K562 (cell line): ENCODE results near the gene OTUB2. TPM values are rescaled to one million over a fixed set of nuclear protein-coding genes. Genes with fewer than 3 reads are reported as not detected.
A peak's percentile ranks its signal among the peaks of the same experiment; 100 is the strongest.

Experiments used
- ATAC-seq: fragments of 200-7000 bp; cut with Tn5 transposase; 3 replicates; pipeline ENCODE4 v1.9.1; 2020; ENCODE audit warnings: moderate library complexity
- BruUV-seq: library from RNA; stranded (reverse); fragments of 400-500 nt; replicated peaks from 2 replicates; lab custom pipeline; 2021; lab: Mats Ljungman, UMichigan
- CTCF ChIA-PET: fragments of 300-600 bp; formaldehyde crosslinking; extraction: SDS; loops from one replicate; lab custom pipeline; 2021; ENCODE audit warnings: low intra/inter-chr PET ratio; lab: Yijun Ruan, JAX
- POLR2A ChIA-PET: fragments of 300-600, 350-650 bp; sonication (Branson Sonifier 250); formaldehyde crosslinking; extraction: SDS; loops from one replicate; lab custom pipeline; 2021; ENCODE audit warnings: antibody characterized with exemption, inconsistent platforms; lab: Yijun Ruan, JAX
- DNase-seq, 4 experiments: peaks; one replicate each; pipeline versions ENCODE4 v3.0.0 to v3.0.0-alpha.2; 2011 to 2018; ENCODE audit warnings: low spot score in 3 of 4, mixed read lengths in 3 of 4; ENCODE audit errors: extremely low read depth in 1 of 4
- FAIRE-seq: peaks from 2 replicates; lab custom pipeline; 2011; peaks lifted over from hg19 to GRCh38; lab: Jason Lieb, UNC
- H2AFZ ChIP-seq: 2 replicates; pipeline ENCODE4 v1.6.0; 2011; ENCODE audit warnings: low read depth, low read length, control low read depth, inconsistent platforms
- H3K27ac ChIP-seq: fragments of 200-600 bp; 3 replicates; pipeline ENCODE4 v1.8.0; 2011; ENCODE audit warnings: low read depth, mild to moderate bottlenecking, control low read depth, inconsistent platforms, low read length, moderate library complexity, mixed read lengths; ENCODE audit errors: extremely low read depth
- H3K27me3 ChIP-seq, 2 experiments: fragments of 300-600 bp in 1 of 2; 2 replicates in 1 of 2; 3 replicates in 1 of 2; pipeline versions ENCODE4 v1.6.0 to v1.8.0; 2011; ENCODE audit warnings: inconsistent platforms in 2 of 2, low read length in 2 of 2, mild to moderate bottlenecking in 1 of 2, mixed read lengths in 1 of 2, moderate library complexity in 1 of 2; ENCODE audit not compliant: control insufficient read depth in 2 of 2, insufficient read depth in 2 of 2
- H3K36me3 ChIP-seq: fragments of 300-600 bp; 3 replicates; pipeline ENCODE4 v1.8.0; 2011; ENCODE audit warnings: mild to moderate bottlenecking, low read length, inconsistent platforms; ENCODE audit not compliant: control insufficient read depth, insufficient read depth
- H3K4me1 ChIP-seq, 2 experiments: fragments of 200-600 bp in 1 of 2; replicated peaks in 1 of 2; 2 replicates in 1 of 2; 3 replicates in 1 of 2; pipeline versions ENCODE4 v1.5.1 to v1.8.0; 2011; ENCODE audit warnings: inconsistent platforms in 2 of 2, low read length in 2 of 2, mild to moderate bottlenecking in 1 of 2, mixed read lengths in 1 of 2, moderate library complexity in 1 of 2; ENCODE audit not compliant: control insufficient read depth in 2 of 2, insufficient read depth in 2 of 2
- H3K4me2 ChIP-seq: 2 replicates; pipeline ENCODE4 v1.6.1; 2011; ENCODE audit warnings: low read length, control low read depth, inconsistent platforms, mixed read lengths; ENCODE audit not compliant: insufficient read depth
- H3K4me3 ChIP-seq: fragments of 200-600 bp; sonication (generic), shearing (Covaris generic); 2 replicates; pipeline ENCODE4 v1.5.1; 2016; ENCODE audit warnings: control low read depth, inconsistent platforms
- H3K79me2 ChIP-seq: fragments of 200-600 bp; 3 replicates; pipeline ENCODE4 v1.8.0; 2011; ENCODE audit warnings: low read length, inconsistent platforms; ENCODE audit not compliant: control insufficient read depth, insufficient read depth
- H3K9ac ChIP-seq, 2 experiments: 2 replicates each; pipeline versions ENCODE4 v1.6.0 to v1.6.1; 2011; ENCODE audit warnings: low read depth in 2 of 2, low read length in 2 of 2, control low read depth in 1 of 2, inconsistent platforms in 1 of 2, mild to moderate bottlenecking in 1 of 2, mixed read lengths in 1 of 2; ENCODE audit not compliant: insufficient read depth in 1 of 2
- H3K9me1 ChIP-seq: one replicate; pipeline ENCODE4 v1.6.0; 2011; ENCODE audit warnings: inconsistent platforms, mild to moderate bottlenecking, low read length, moderate library complexity; ENCODE audit not compliant: control insufficient read depth, insufficient read depth
- H3K9me3 ChIP-seq: replicated peaks from 2 replicates; pipeline ENCODE4 v1.5.1; 2011; ENCODE audit warnings: low read depth, low read length, inconsistent platforms; ENCODE audit not compliant: control insufficient read depth, insufficient read depth
- H4K20me1 ChIP-seq: replicated peaks from 2 replicates; pipeline ENCODE4 v1.6.1; 2011; ENCODE audit warnings: low read length, inconsistent platforms, mixed read lengths; ENCODE audit not compliant: control insufficient read depth, insufficient read depth
- CREM ChIP-seq: IDR thresholded peaks from 2 replicates; pipeline ENCODE4 v1.6.1; 2014; ENCODE audit warnings: antibody characterized with exemption, low read depth
- GTF2A2 ChIP-seq: IDR thresholded peaks from 2 replicates; pipeline ENCODE4 v1.6.1; 2016; ENCODE audit warnings: mild to moderate bottlenecking, missing genetic modification characterization, missing compliant biosample characterization
- HDAC2 ChIP-seq: fragments of 450-650 bp; IDR thresholded peaks from 2 replicates; pipeline ENCODE4 v1.6.1; 2016; ENCODE audit warnings: mild to moderate bottlenecking
- RFX1 ChIP-seq: fragments of 450-650 bp; IDR thresholded peaks from 2 replicates; pipeline ENCODE4 v1.6.1; 2016; ENCODE audit warnings: mild to moderate bottlenecking, moderate library complexity
- ZNF444 ChIP-seq: fragments of 250-450 bp; sonication (Bioruptor Pico); IDR thresholded peaks from 2 replicates; pipeline ENCODE4 v1.4.0; 2020; ENCODE audit warnings: mild to moderate bottlenecking, moderate library complexity
- ZNF639 ChIP-seq, 2 experiments: fragments of 200-800 bp in 1 of 2; sonication (Bioruptor generic) in 1 of 2; sonication (generic) in 1 of 2; formaldehyde crosslinking in 1 of 2; IDR thresholded peaks in 1 of 2; conservative IDR thresholded peaks in 1 of 2; 2 replicates each; pipeline versions ENCODE4 v1.5.0 to v1.6.1; 2016 to 2020; ENCODE audit warnings: missing compliant biosample characterization in 1 of 2, missing genetic modification characterization in 1 of 2, missing genetic modification reagents in 1 of 2
- WGBS: fragments of 100-300 bp; shearing (Covaris generic); methylation state at CpG from one replicate; pipeline ENCODE4 v1.1.6; 2016; ENCODE audit warnings: low coverage, mixed read lengths; ENCODE audit not compliant: insufficient coverage; ENCODE audit errors: missing lambda C conversion rate; 5-methylcytosine and 5-hydroxymethylcytosine counted together
- in situ Hi-C: fragments of 300-500 bp; cut with MboI; formaldehyde crosslinking; loops from 4 replicates; pipeline ENCODE4 v1.15.0; 2018; ENCODE audit warnings: inconsistent platforms, mixed read lengths
- intact Hi-C: fragments of 100-400 bp; cut with micrococcal nuclease; formaldehyde crosslinking; loops from 2 replicates; pipeline ENCODE4 v1.14.2; 2022
- polyA plus RNA-seq, 8 experiments: library from polyadenylated mRNA; depleted of rRNA in 4 of 8; stranded (reverse) in 5 of 8; unstranded in 3 of 8; fragments of >200 nt; fragmentation: Nextera tagmentation in 2 of 8; fragmentation: Illumina TruSeq in 1 of 8; extraction: Ambion mirVana in 2 of 8; extraction: Trizol in 1 of 8; gene quantifications; 2 replicates each; pipeline versions ENCODE4 v1.2.1 to v1.2.3, GENCODE V29; 2011 to 2014; ENCODE audit warnings: inconsistent platforms in 1 of 8, missing spikeins in 1 of 8
- total RNA-seq, 7 experiments: library from RNA; depleted of rRNA in 6 of 7; stranded (reverse); fragments of >200 nt in 6 of 7; fragmentation: Illumina TruSeq in 2 of 7; extraction: Trizol in 2 of 7; gene quantifications; 2 replicates each; pipeline versions ENCODE4 v1.2.1 to v1.2.3, GENCODE V29; 2011 to 2021; ENCODE audit warnings: low replicate concordance in 1 of 7
- TF ChIP-seq, protein P1 (sequence below), 2 experiments: fragments of 450-650 bp in 1 of 2; sonication (generic) in 1 of 2; formaldehyde crosslinking in 1 of 2; IDR thresholded peaks in 1 of 2; conservative IDR thresholded peaks in 1 of 2; 2 replicates each; pipeline versions ENCODE4 v1.6.1 to v1.8.1; 2016 to 2023; ENCODE audit warnings: mild to moderate bottlenecking in 2 of 2, moderate library complexity in 2 of 2, inconsistent platforms in 1 of 2, missing genetic modification reagents in 1 of 2

The OTUB2 gene
- total and polyA plus RNA-seq, 9 of the 15 experiments (the other 6 are each of a cell fraction or from before 2014, with no cell fraction given), result 0.01 to 0.31 (median 0.11) TPM

- Histone ChIP-seq H2AFZ (peak overlapping the region; percentile 89), H3K79me2 (no peaks in the 10 kb centered on the region), H3K27me3 (peaks cover 0 to 11% of the 10 kb centered on the region in 2 experiments; a peak in 2 of 5 replicates), H3K4me3 (no peak overlapping the region), H3K27ac (no peak overlapping the region), H3K4me1 (peaks cover 0 to 7% of the 10 kb centered on the region in 2 experiments; a peak in 1 of 5 replicates), H3K4me2 (peak overlapping the region; percentile 52), H3K36me3 (no peaks in the 10 kb centered on the region), H3K9ac (no peak overlapping the region), H3K9me3 (no peaks in the 10 kb centered on the region), H4K20me1 (peaks cover 6% of the 10 kb centered on the region; the same call in 1 of the 2 replicates), H3K9me1 (no peaks in the 10 kb centered on the region)
- ATAC-seq (no peak), DNase-seq (no peak), FAIRE-seq (no peak)
- in situ Hi-C loops (no loop called here), intact Hi-C loops (no loop called here)
- POLR2A ChIA-PET, result interaction anchor here (0.7 kb wide), 1 partner anchor 821 kb away, joined by 3 read pairs; no protein-coding TSS in a partner anchor
- WGBS, result 49% methylated on average over 6 of the region's 6 CpGs
- TF ChIP-seq CREM (no peak), ZNF639 (CRISPR knock-in tag; conservative IDR thresholded peaks at IDR 0.05 in 1 of 2, IDR thresholded peaks at IDR 0.05 in 1 of 2) (no peak), HDAC2 (no peak), ZNF444 (no peak), GTF2A2 (tag) (no peak), RFX1 (no peak)
- TF ChIP-seq, protein P1, sequence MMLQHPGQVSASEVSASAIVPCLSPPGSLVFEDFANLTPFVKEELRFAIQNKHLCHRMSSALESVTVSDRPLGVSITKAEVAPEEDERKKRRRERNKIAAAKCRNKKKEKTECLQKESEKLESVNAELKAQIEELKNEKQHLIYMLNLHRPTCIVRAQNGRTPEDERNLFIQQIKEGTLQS (IDR thresholded peaks at IDR 0.05), result 0 out of 2 replicates have a peak, but pooled peaks have one; percentile 11
- TF ChIP-seq, protein P1 (CRISPR knock-in tag; conservative IDR thresholded peaks at IDR 0.05), result no peak
- CTCF ChIA-PET, result no interaction called here
- BruUV-seq, result no TSS peak
Measured at GRCh38 chr14:94025720-94026119, 420 bp upstream of the OTUB2 start.
